ENCODE data around the gene APPL2. TPM values are rescaled to one million over a fixed set of nuclear protein-coding genes. Genes with fewer than 3 reads are reported as not detected.

The APPL2 gene
- total and polyA plus RNA-seq, 2 of the 13 experiments (the other 11 are each of a cell fraction or from before 2014, with no cell fraction given): 9.9 to 11.1 TPM

- no peak for TF ChIP-seq AHDC1 (CRISPR knock-in tag; IDR thresholded peaks at IDR 0.05; ENCODE audit: borderline replicate concordance)
- no peak for TF ChIP-seq ZNF841 (CRISPR knock-in tag; IDR thresholded peaks at IDR 0.05; ENCODE audit: borderline replicate concordance)
- TF ChIP-seq KLF6 (CRISPR knock-in tag; IDR thresholded peaks at IDR 0.05): no peak
- no peak for TF ChIP-seq FLYWCH1 (CRISPR knock-in tag; IDR thresholded peaks at IDR 0.05)
- TF ChIP-seq CREBL2 (CRISPR knock-in tag; IDR thresholded peaks at IDR 0.05; ENCODE audit: borderline replicate concordance): no peak
- TF ChIP-seq FOSL2 (CRISPR knock-in tag; IDR thresholded peaks at IDR 0.05): no peak
Measured at GRCh38 chr12:105205322-105206048, 30.5 kb downstream of the APPL2 start (continued).

GRCh38 chr12:105204916-105205315 is 31.1 kb downstream of the APPL2 start:
- in situ Hi-C loops (cut with HindIII; ENCODE audit: extremely low pct_ligation_motif_present, low pct_unique_long_range_greater_than_20kb) (no loop called here), intact Hi-C loops (cut with micrococcal nuclease; ENCODE audit: unreplicated experiment) (no loop called here)
- POLR2A ChIA-PET: no interaction called here
- Histone ChIP-seq H3K4me1 (ENCODE audit: insufficient read depth, low read length) (peaks cover 7% of the 10 kb centered on the region), H3K9ac (ENCODE audit: insufficient read depth, low read depth, low read length) (no peak overlapping the region), H3K4me3 (replicated peaks in 1 of 3; ENCODE audit: insufficient read depth in 1 of 3, low read depth in 2 of 3, low read length in 3 of 3) (no peak overlapping the region), H3K4me2 (ENCODE audit: low read depth, low read length) (no peak overlapping the region), H4K20me1 (ENCODE audit: insufficient read depth, low read length) (no peaks in the 10 kb centered on the region), H3K36me3 (replicated peaks in 1 of 2; ENCODE audit: control insufficient read depth in 1 of 2, insufficient read depth in 2 of 2, low read length in 2 of 2) (peaks cover 9 to 37% of the 10 kb centered on the region in 2 experiments; a peak in 4 of 5 replicates), H3K27me3 (ENCODE audit: control insufficient read depth in 1 of 2, insufficient read depth in 2 of 2, low read length in 2 of 2) (no peaks in the 10 kb centered on the region), H3K9me3 (ENCODE audit: low read length) (no peaks in the 10 kb centered on the region), H3K79me2 (ENCODE audit: insufficient read depth, low read length) (no peaks in the 10 kb centered on the region), H2AFZ (ENCODE audit: low read length) (no peak overlapping the region), H3K27ac (ENCODE audit: extremely low read length, insufficient read depth, low read length) (no peak overlapping the region)
- no peak for FAIRE-seq
- no TSS peak for BruUV-seq (replicated peaks)
- no peak for TF ChIP-seq KLF13 (CRISPR knock-in tag; IDR thresholded peaks at IDR 0.05)
- no peak for TF ChIP-seq ZGPAT (CRISPR knock-in tag; IDR thresholded peaks at IDR 0.05)
- TF ChIP-seq ZNF784 (CRISPR knock-in tag; IDR thresholded peaks at IDR 0.05; ENCODE audit: borderline replicate concordance): no peak
- no peak for TF ChIP-seq RBAK (CRISPR knock-in tag; IDR thresholded peaks at IDR 0.05)
- no peak for TF ChIP-seq BRCA1 (CRISPR knock-in tag; IDR thresholded peaks at IDR 0.05)
- TF ChIP-seq ZFP82 (CRISPR knock-in tag; IDR thresholded peaks at IDR 0.05; ENCODE audit: borderline replicate concordance): no peak
- WGBS (ENCODE audit: low lambda C conversion rate): 93% methylated on average over 5 of the region's 6 CpGs
- ATAC-seq: no peak
- DNase-seq (ENCODE audit: low spot score): no peak
- CTCF ChIA-PET (ENCODE audit: low intra/inter-chr PET ratio, low total read pairs): no interaction called here
